NCI-H2107 treated with DMSO at 0.1 percent for 48 hours (cell line): Measurements from ENCODE around the gene NDUFAF3.
"Not testable (repeated sequence)": the region's sequence is repeated elsewhere in the genome, so short reads cannot be mapped to it uniquely, and the experiment has no call there.

Experiments used
- DNase-seq: peaks from one replicate; lab custom pipeline; 2025; ENCODE audit not compliant: unreplicated experiment; lab: John Stamatoyannopoulos, UW

NDUFAF3 gene

GRCh38 chr3:48999085-48999858, 22.6 kb upstream of the NDUFAF3 start:
- no peak for DNase-seq

GRCh38 chr3:49001155-49001554, 20.8 kb upstream of the NDUFAF3 start:
- no peak for DNase-seq

GRCh38 chr3:49004352-49005302, 17.3 kb upstream of the NDUFAF3 start:
- no peak for DNase-seq

- no peak for DNase-seq
These were observed 16.6 kb upstream of the NDUFAF3 start for GRCh38 chr3:49005303-49005680.

- no peak for DNase-seq
These were observed 15.9 kb upstream of the NDUFAF3 start for GRCh38 chr3:49005998-49006397.

GRCh38 chr3:49006408-49007067, 15.4 kb upstream of the NDUFAF3 start:
- no peak for DNase-seq

- peak; percentile 68 for DNase-seq
These were observed 14.7 kb upstream of the NDUFAF3 start, which contains the start of gene WDR6 for GRCh38 chr3:49007068-49007770. WDR6 (plus strand) TSS chr3:49007391; CDS start chr3:49007432, 41 bp downstream.

GRCh38 chr3:49007771-49008528, 14.0 kb upstream of the NDUFAF3 start:
- no peak for DNase-seq

GRCh38 chr3:49008627-49009026, 13.3 kb upstream of the NDUFAF3 start:
- not testable (repeated sequence) for DNase-seq

GRCh38 chr3:49009396-49009795, 12.5 kb upstream of the NDUFAF3 start:
- DNase-seq = no peak

GRCh38 chr3:49012441-49013017, 9.4 kb upstream of the NDUFAF3 start:
- no peak for DNase-seq

- no peak for DNase-seq
These were observed 8.7 kb upstream of the NDUFAF3 start for GRCh38 chr3:49013113-49013737.

- no peak for DNase-seq
These were observed 7.9 kb upstream of the NDUFAF3 start for GRCh38 chr3:49013738-49014660.

- DNase-seq = no peak
These were observed 6.8 kb upstream of the NDUFAF3 start for GRCh38 chr3:49015072-49015471.

GRCh38 chr3:49015765-49016164, 6.2 kb upstream of the NDUFAF3 start:
- DNase-seq = no peak

GRCh38 chr3:49016414-49017228, 5.3 kb upstream of the NDUFAF3 start:
- DNase-seq = no peak

GRCh38 chr3:49017229-49017970, 4.5 kb upstream of the NDUFAF3 start:
- DNase-seq = no peak
